ENCODE data around the gene DCDC2C. TPM values are rescaled to one million over a fixed set of nuclear protein-coding genes. Genes with fewer than 3 reads are reported as not detected.

The DCDC2C gene
- total RNA-seq, 1 donor from 2014 or later, result not detected

- Mint-ChIP-seq H3K9me3 (no peaks in the 10 kb centered on the region), H3K4me3 (no peak overlapping the region), H3K27me3 (peaks cover 6% of the 10 kb centered on the region), H3K27ac (no peak overlapping the region), H3K36me3 (ENCODE audit: low read depth) (no peaks in the 10 kb centered on the region), H3K4me1 (no peaks in the 10 kb centered on the region)
- ChIA-PET POLR2A (no interaction called here), CTCF (no interaction called here)
- no peak for DNase-seq
- ATAC-seq (ENCODE audit: low read depth), result no peak
- TF ChIP-seq CTCF (IDR thresholded peaks at IDR 0.05), result no peak
- intact Hi-C loops (cut with micrococcal nuclease), result no loop called here
These were observed 27.3 kb downstream of the DCDC2C start for GRCh38 chr2:3730646-3731045.

GRCh38 chr2:3731829-3732228 lies 28.5 kb downstream of the DCDC2C start:
- no peak for DNase-seq
- no peak for ATAC-seq (ENCODE audit: low read depth)
- ChIA-PET POLR2A (no interaction called here), CTCF (no interaction called here)
- H3K4me3 Mint-ChIP-seq, result no peak overlapping the region
- no peaks in the 10 kb centered on the region for H3K36me3 Mint-ChIP-seq (ENCODE audit: low read depth)
- no peaks in the 10 kb centered on the region for H3K9me3 Mint-ChIP-seq
- H3K4me1 Mint-ChIP-seq, result no peaks in the 10 kb centered on the region
- intact Hi-C loops (cut with micrococcal nuclease), result no loop called here
- TF ChIP-seq CTCF (IDR thresholded peaks at IDR 0.05), result no peak
- H3K27ac Mint-ChIP-seq, result no peak overlapping the region
- peaks cover 9% of the 10 kb centered on the region for H3K27me3 Mint-ChIP-seq

- H3K9me3 Mint-ChIP-seq, result no peaks in the 10 kb centered on the region
- no peak for TF ChIP-seq CTCF (IDR thresholded peaks at IDR 0.05)
- ChIA-PET POLR2A (no interaction called here), CTCF (no interaction called here)
- H3K4me1 Mint-ChIP-seq, result no peaks in the 10 kb centered on the region
- intact Hi-C loops (cut with micrococcal nuclease), result no loop called here
- peaks cover 4% of the 10 kb centered on the region for H3K27me3 Mint-ChIP-seq
- H3K36me3 Mint-ChIP-seq (ENCODE audit: low read depth), result no peaks in the 10 kb centered on the region
- H3K4me3 Mint-ChIP-seq, result no peak overlapping the region
- H3K27ac Mint-ChIP-seq, result no peak overlapping the region
- ATAC-seq (ENCODE audit: low read depth) (no peak), DNase-seq (no peak)
These were observed 32.7 kb downstream of the DCDC2C start for GRCh38 chr2:3736112-3736511.

- Mint-ChIP-seq H3K9me3 (no peaks in the 10 kb centered on the region), H3K27ac (no peak overlapping the region), H3K27me3 (peaks cover 7% of the 10 kb centered on the region), H3K4me1 (no peaks in the 10 kb centered on the region), H3K36me3 (ENCODE audit: low read depth) (no peaks in the 10 kb centered on the region), H3K4me3 (no peak overlapping the region)
- ChIA-PET CTCF (no interaction called here), POLR2A (no interaction called here)
- DNase-seq (no peak), ATAC-seq (ENCODE audit: low read depth) (no peak)
- TF ChIP-seq CTCF (IDR thresholded peaks at IDR 0.05), result no peak
- intact Hi-C loops (cut with micrococcal nuclease), result no loop called here
These were observed 33.8 kb downstream of the DCDC2C start for GRCh38 chr2:3737128-3737527.

- POLR2A ChIA-PET, result no interaction called here
- no peaks in the 10 kb centered on the region for H3K4me1 Mint-ChIP-seq
- no peak overlapping the region for H3K27ac Mint-ChIP-seq
- no peaks in the 10 kb centered on the region for H3K36me3 Mint-ChIP-seq (ENCODE audit: low read depth)
- H3K27me3 Mint-ChIP-seq, result peaks cover 10% of the 10 kb centered on the region
- no peak for TF ChIP-seq CTCF (IDR thresholded peaks at IDR 0.05)
- CTCF ChIA-PET, result no interaction called here
- H3K4me3 Mint-ChIP-seq, result no peak overlapping the region
- ATAC-seq (ENCODE audit: low read depth) (no peak), DNase-seq (no peak)
- no peaks in the 10 kb centered on the region for H3K9me3 Mint-ChIP-seq
- intact Hi-C loops (cut with micrococcal nuclease), result no loop called here
These were observed 35.1 kb downstream of the DCDC2C start for GRCh38 chr2:3738454-3738853.

All from activated B cell treated with CpG ODN at 0.5 μM for 24 hours (primary cell).